ENCODE results near the gene RNASE11. TPM values are rescaled to one million over a fixed set of nuclear protein-coding genes. Genes with fewer than 3 reads are reported as not detected.
"Not testable (repeated sequence)": the region's sequence is repeated elsewhere in the genome, so short reads cannot be mapped to it uniquely, and the experiment has no call there.

The RNASE11 gene
- total and polyA plus RNA-seq, 4 donors = not detected

GRCh38 chr14:20569865-20570264 lies 17.9 kb downstream of the RNASE11 start:
- WGBS = 82% methylated on average over 2 of the region's 2 CpGs
- H3K27me3 ChIP-seq (ENCODE audit: control insufficient read depth in 4 of 4, insufficient read depth in 4 of 4, low read length in 3 of 4); DNase-seq (ENCODE audit: low spot score); H3K36me3 ChIP-seq (ENCODE audit: control insufficient read depth in 4 of 4, insufficient read depth in 3 of 4, low read depth in 1 of 4, low read length in 3 of 4); H3K9ac ChIP-seq (ENCODE audit: low read depth in 1 of 2, low read length in 2 of 2); H3K27ac ChIP-seq (ENCODE audit: low read depth in 1 of 2, low read length in 2 of 2); H3K4me3 ChIP-seq (ENCODE audit: low read depth in 1 of 3, low read length in 3 of 3); H3K4me1 ChIP-seq (ENCODE audit: control insufficient read depth in 4 of 4, insufficient read depth in 4 of 4, low read length in 3 of 4): not testable (repeated sequence)
- peaks cover 7 to 18% (median 9%) of the 10 kb centered on the region in 4 donors for H3K9me3 ChIP-seq (ENCODE audit: control insufficient read depth in 4 of 4, low read length in 3 of 4)

DNA sequence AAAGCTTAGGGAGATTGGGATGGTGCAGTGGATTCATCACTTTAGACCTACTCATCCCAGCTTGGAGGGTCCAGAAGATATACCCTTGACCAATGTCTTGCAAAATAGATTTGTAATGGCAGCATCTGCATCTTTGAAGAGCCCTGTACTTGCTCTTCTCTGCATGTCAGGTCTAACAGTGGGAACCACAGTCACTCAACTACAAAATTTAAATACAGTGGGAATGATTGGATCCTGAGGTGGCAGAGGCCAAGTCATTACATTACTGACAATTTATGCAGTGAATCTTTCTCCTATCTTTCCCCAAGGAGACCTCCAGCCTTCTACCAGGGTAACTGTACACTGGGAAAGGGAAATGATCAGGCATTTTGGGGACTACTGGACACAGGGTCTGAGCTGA lies 18.7 kb downstream of the RNASE11 start:
- no peak for DNase-seq (ENCODE audit: low spot score)
- no peak for TF ChIP-seq JUND (IDR thresholded peaks at IDR 0.05)
- TF ChIP-seq, protein P1, sequence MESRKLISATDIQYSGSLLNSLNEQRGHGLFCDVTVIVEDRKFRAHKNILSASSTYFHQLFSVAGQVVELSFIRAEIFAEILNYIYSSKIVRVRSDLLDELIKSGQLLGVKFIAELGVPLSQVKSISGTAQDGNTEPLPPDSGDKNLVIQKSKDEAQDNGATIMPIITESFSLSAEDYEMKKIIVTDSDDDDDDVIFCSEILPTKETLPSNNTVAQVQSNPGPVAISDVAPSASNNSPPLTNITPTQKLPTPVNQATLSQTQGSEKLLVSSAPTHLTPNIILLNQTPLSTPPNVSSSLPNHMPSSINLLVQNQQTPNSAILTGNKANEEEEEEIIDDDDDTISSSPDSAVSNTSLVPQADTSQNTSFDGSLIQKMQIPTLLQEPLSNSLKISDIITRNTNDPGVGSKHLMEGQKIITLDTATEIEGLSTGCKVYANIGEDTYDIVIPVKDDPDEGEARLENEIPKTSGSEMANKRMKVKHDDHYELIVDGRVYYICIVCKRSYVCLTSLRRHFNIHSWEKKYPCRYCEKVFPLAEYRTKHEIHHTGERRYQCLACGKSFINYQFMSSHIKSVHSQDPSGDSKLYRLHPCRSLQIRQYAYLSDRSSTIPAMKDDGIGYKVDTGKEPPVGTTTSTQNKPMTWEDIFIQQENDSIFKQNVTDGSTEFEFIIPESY (IDR thresholded peaks at IDR 0.05) = no peak
- no peak for TF ChIP-seq HNF4G (IDR thresholded peaks at IDR 0.05)
- TF ChIP-seq, protein P2, sequence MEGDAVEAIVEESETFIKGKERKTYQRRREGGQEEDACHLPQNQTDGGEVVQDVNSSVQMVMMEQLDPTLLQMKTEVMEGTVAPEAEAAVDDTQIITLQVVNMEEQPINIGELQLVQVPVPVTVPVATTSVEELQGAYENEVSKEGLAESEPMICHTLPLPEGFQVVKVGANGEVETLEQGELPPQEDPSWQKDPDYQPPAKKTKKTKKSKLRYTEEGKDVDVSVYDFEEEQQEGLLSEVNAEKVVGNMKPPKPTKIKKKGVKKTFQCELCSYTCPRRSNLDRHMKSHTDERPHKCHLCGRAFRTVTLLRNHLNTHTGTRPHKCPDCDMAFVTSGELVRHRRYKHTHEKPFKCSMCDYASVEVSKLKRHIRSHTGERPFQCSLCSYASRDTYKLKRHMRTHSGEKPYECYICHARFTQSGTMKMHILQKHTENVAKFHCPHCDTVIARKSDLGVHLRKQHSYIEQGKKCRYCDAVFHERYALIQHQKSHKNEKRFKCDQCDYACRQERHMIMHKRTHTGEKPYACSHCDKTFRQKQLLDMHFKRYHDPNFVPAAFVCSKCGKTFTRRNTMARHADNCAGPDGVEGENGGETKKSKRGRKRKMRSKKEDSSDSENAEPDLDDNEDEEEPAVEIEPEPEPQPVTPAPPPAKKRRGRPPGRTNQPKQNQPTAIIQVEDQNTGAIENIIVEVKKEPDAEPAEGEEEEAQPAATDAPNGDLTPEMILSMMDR (IDR thresholded peaks at IDR 0.05; ENCODE audit: low read depth, low read length, missing input control) = no peak
- no peak for TF ChIP-seq NR2F2 (IDR thresholded peaks at IDR 0.05)
- TF ChIP-seq RXRA (IDR thresholded peaks at IDR 0.05) = no peak
- TF ChIP-seq, protein P3, sequence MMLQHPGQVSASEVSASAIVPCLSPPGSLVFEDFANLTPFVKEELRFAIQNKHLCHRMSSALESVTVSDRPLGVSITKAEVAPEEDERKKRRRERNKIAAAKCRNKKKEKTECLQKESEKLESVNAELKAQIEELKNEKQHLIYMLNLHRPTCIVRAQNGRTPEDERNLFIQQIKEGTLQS (IDR thresholded peaks at IDR 0.05) = no peak
- TF ChIP-seq, protein P4, sequence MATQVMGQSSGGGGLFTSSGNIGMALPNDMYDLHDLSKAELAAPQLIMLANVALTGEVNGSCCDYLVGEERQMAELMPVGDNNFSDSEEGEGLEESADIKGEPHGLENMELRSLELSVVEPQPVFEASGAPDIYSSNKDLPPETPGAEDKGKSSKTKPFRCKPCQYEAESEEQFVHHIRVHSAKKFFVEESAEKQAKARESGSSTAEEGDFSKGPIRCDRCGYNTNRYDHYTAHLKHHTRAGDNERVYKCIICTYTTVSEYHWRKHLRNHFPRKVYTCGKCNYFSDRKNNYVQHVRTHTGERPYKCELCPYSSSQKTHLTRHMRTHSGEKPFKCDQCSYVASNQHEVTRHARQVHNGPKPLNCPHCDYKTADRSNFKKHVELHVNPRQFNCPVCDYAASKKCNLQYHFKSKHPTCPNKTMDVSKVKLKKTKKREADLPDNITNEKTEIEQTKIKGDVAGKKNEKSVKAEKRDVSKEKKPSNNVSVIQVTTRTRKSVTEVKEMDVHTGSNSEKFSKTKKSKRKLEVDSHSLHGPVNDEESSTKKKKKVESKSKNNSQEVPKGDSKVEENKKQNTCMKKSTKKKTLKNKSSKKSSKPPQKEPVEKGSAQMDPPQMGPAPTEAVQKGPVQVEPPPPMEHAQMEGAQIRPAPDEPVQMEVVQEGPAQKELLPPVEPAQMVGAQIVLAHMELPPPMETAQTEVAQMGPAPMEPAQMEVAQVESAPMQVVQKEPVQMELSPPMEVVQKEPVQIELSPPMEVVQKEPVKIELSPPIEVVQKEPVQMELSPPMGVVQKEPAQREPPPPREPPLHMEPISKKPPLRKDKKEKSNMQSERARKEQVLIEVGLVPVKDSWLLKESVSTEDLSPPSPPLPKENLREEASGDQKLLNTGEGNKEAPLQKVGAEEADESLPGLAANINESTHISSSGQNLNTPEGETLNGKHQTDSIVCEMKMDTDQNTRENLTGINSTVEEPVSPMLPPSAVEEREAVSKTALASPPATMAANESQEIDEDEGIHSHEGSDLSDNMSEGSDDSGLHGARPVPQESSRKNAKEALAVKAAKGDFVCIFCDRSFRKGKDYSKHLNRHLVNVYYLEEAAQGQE (IDR thresholded peaks at IDR 0.05) = no peak
- no peak for TF ChIP-seq SP1 (IDR thresholded peaks at IDR 0.05)
- no peak for TF ChIP-seq HNF4A (conservative IDR thresholded peaks at IDR 0.05)
- no peak for TF ChIP-seq FOXA1 (IDR thresholded peaks at IDR 0.05)
- TF ChIP-seq FOXA2 (IDR thresholded peaks at IDR 0.05) = no peak
- no peak for TF ChIP-seq GABPA (IDR thresholded peaks at IDR 0.05 in 1 of 2, conservative IDR thresholded peaks at IDR 0.05 in 1 of 2)
- TF ChIP-seq YY1 (IDR thresholded peaks at IDR 0.05) = no peak
- TF ChIP-seq RAD21 (IDR thresholded peaks at IDR 0.05) = no peak
- no peak for TF ChIP-seq MAX (IDR thresholded peaks at IDR 0.05)
- TF ChIP-seq TAF1 (conservative IDR thresholded peaks at IDR 0.05) = no peak
- TF ChIP-seq EGR1 (IDR thresholded peaks at IDR 0.05; ENCODE audit: low read depth in 2 of 2) = no peak

More for the DNA sequence above, 18.7 kb downstream of the RNASE11 start:
- peaks cover 7 to 18% (median 9%) of the 10 kb centered on the region in 4 donors for H3K9me3 ChIP-seq (ENCODE audit: control insufficient read depth in 4 of 4, low read length in 3 of 4)
- H3K9ac ChIP-seq (ENCODE audit: low read depth in 1 of 2, low read length in 2 of 2) = no peak overlapping the region
- H3K27me3 ChIP-seq (ENCODE audit: control insufficient read depth in 4 of 4, insufficient read depth in 4 of 4, low read length in 3 of 4) = no peaks in the 10 kb centered on the region
- no peak overlapping the region for H3K27ac ChIP-seq (ENCODE audit: low read depth in 1 of 2, low read length in 2 of 2)
- H3K4me1 ChIP-seq (ENCODE audit: control insufficient read depth in 4 of 4, insufficient read depth in 4 of 4, low read length in 3 of 4) = no peaks in the 10 kb centered on the region
- no peaks in the 10 kb centered on the region for H3K36me3 ChIP-seq (ENCODE audit: control insufficient read depth in 4 of 4, insufficient read depth in 3 of 4, low read depth in 1 of 4, low read length in 3 of 4)
- H3K4me3 ChIP-seq (ENCODE audit: low read depth in 1 of 3, low read length in 3 of 3) = no peak overlapping the region

Data from liver (tissue), 9 donors.